SK-N-SH (cell line): ENCODE results near the gene CDH4. TPM values are rescaled to one million over a fixed set of nuclear protein-coding genes. Genes with fewer than 3 reads are reported as not detected.

Experiments used
- CTCF ChIA-PET: fragments of 300-600, 350-600 bp; formaldehyde crosslinking; extraction: SDS; loops from one replicate; lab custom pipeline; 2021; lab: Yijun Ruan, JAX
- POLR2A ChIA-PET: fragments of 350-600 bp; sonication (Branson Sonifier 250); formaldehyde crosslinking; extraction: SDS; loops from one replicate; lab custom pipeline; 2020; ENCODE audit warnings: antibody characterized with exemption, inconsistent platforms; lab: Yijun Ruan, JAX
- DNase-seq: peaks from one replicate; pipeline ENCODE4 v3.0.0; 2012
- H2AFZ ChIP-seq: fragments of 200-600 bp; sonication (generic); 2 replicates; pipeline ENCODE4 v1.8.1; 2016; ENCODE audit warnings: antibody characterized with exemption, mild to moderate bottlenecking, low read depth
- H3F3A ChIP-seq: fragments of 200-600 bp; sonication (generic); replicated peaks from 2 replicates; pipeline ENCODE3; 2016; ENCODE audit warnings: antibody characterized with exemption, mild to moderate bottlenecking; ENCODE audit not compliant: insufficient read depth
- H3K27ac ChIP-seq, 2 experiments: fragments of 200-500 bp in 1 of 2; fragments of 200-600 bp in 1 of 2; sonication (Bioruptor generic) in 1 of 2; sonication (generic), shearing (Covaris generic) in 1 of 2; 2 replicates each; pipeline versions ENCODE4 v1.5.1 to v1.6.1; 2014 to 2016; ENCODE audit warnings: low read depth in 2 of 2, inconsistent platforms in 1 of 2, low read length in 1 of 2, mild to moderate bottlenecking in 1 of 2, mixed read lengths in 1 of 2
- H3K27me3 ChIP-seq: fragments of 200-600 bp; sonication (generic), shearing (Covaris generic); 2 replicates; pipeline ENCODE4 v1.6.1; 2016; ENCODE audit warnings: mixed run types; ENCODE audit not compliant: insufficient read depth
- H3K36me3 ChIP-seq, 2 experiments: fragments of 200-500 bp in 1 of 2; fragments of 200-600 bp in 1 of 2; sonication (Bioruptor generic) in 1 of 2; sonication (generic) in 1 of 2; replicated peaks in 1 of 2; 2 replicates each; pipeline versions ENCODE3 to v1.5.1; 2014 to 2016; ENCODE audit warnings: low read length in 1 of 2, mild to moderate bottlenecking in 1 of 2; ENCODE audit not compliant: insufficient read depth in 2 of 2, control insufficient read depth in 1 of 2
- H3K4me1 ChIP-seq, 2 experiments: fragments of 200-500 bp in 1 of 2; fragments of 200-600 bp in 1 of 2; sonication (Bioruptor generic) in 1 of 2; sonication (generic), shearing (Covaris generic) in 1 of 2; 2 replicates each; pipeline versions ENCODE4 v1.5.1 to v1.6.1; 2014 to 2016; ENCODE audit warnings: low read depth in 1 of 2, low read length in 1 of 2, mixed run types in 1 of 2; ENCODE audit not compliant: insufficient read depth in 2 of 2, control insufficient read depth in 1 of 2
- H3K4me2 ChIP-seq: fragments of 200-600 bp; sonication (generic), shearing (Covaris generic); 2 replicates; pipeline ENCODE4 v1.6.1; 2017; ENCODE audit warnings: mixed run types
- H3K4me3 ChIP-seq, 2 experiments: fragments of 200-500 bp in 1 of 2; fragments of 200-600 bp in 1 of 2; sonication (Bioruptor generic) in 1 of 2; sonication (generic), shearing (Covaris generic) in 1 of 2; 2 replicates each; pipeline versions ENCODE4 v1.5.1 to v1.8.1; 2014 to 2016; ENCODE audit warnings: low read depth in 2 of 2, inconsistent platforms in 1 of 2, low read length in 1 of 2, mild to moderate bottlenecking in 1 of 2, mixed read lengths in 1 of 2, moderate library complexity in 1 of 2
- H3K79me2 ChIP-seq: fragments of 200-600 bp; sonication (generic); 2 replicates; pipeline ENCODE4 v1.8.1; 2017; ENCODE audit warnings: mild to moderate bottlenecking; ENCODE audit not compliant: insufficient read depth
- H3K9ac ChIP-seq: fragments of 200-600 bp; sonication (generic); 2 replicates; pipeline ENCODE4 v1.6.1; 2017; ENCODE audit warnings: mixed run types
- H3K9me2 ChIP-seq: fragments of 200-600 bp; sonication (generic); 2 replicates; pipeline ENCODE4 v1.6.1; 2017; ENCODE audit warnings: mixed run types
- H3K9me3 ChIP-seq: fragments of 200-600 bp; sonication (generic); 2 replicates; pipeline ENCODE4 v1.6.1; 2017; ENCODE audit warnings: mixed run types, mild to moderate bottlenecking, moderate library complexity
- H4K20me1 ChIP-seq: fragments of 200-600 bp; sonication (generic); 2 replicates; pipeline ENCODE4 v1.6.1; 2017; ENCODE audit warnings: mild to moderate bottlenecking, mixed run types; ENCODE audit not compliant: insufficient read depth
- CTCF ChIP-seq: fragments of 200-600 bp; sonication (generic); IDR thresholded peaks from 2 replicates; pipeline ENCODE4 v1.6.1; 2017; ENCODE audit warnings: antibody characterized with exemption, mild to moderate bottlenecking, moderate library complexity
- ELF1 ChIP-seq: IDR thresholded peaks from 2 replicates; pipeline ENCODE4 v1.4.0; 2012
- EP300 ChIP-seq, 2 experiments: IDR thresholded peaks; 2 replicates each; pipeline versions ENCODE4 v1.4.0 to v1.6.1; 2012; ENCODE audit warnings: borderline replicate concordance in 1 of 2, low read depth in 1 of 2, low read length in 1 of 2
- FOSL2 ChIP-seq: IDR thresholded peaks from 2 replicates; pipeline ENCODE4 v1.4.0; 2012; ENCODE audit warnings: low read depth, mild to moderate bottlenecking, moderate library complexity, borderline replicate concordance
- FOXJ3 ChIP-seq: sonication (generic); formaldehyde crosslinking; IDR thresholded peaks from 2 replicates; pipeline ENCODE4 v1.5.1; 2020; ENCODE audit warnings: mild to moderate bottlenecking, missing genetic modification reagents
- FOXM1 ChIP-seq: IDR thresholded peaks from 2 replicates; pipeline ENCODE4 v1.4.0; 2012; ENCODE audit warnings: low read depth, mild to moderate bottlenecking
- GATA2 ChIP-seq: sonication (generic); formaldehyde crosslinking; IDR thresholded peaks from 2 replicates; pipeline ENCODE4 v1.5.0; 2020; ENCODE audit warnings: mild to moderate bottlenecking, missing genetic modification reagents
- IRF3 ChIP-seq: fragments of 150-350 bp; IDR thresholded peaks from 2 replicates; pipeline ENCODE4 v1.6.1; 2016; ENCODE audit warnings: mild to moderate bottlenecking, low read depth, low read length
- JUND ChIP-seq: IDR thresholded peaks from 2 replicates; pipeline ENCODE4 v1.4.0; 2012
- MEF2A ChIP-seq: IDR thresholded peaks from 2 replicates; pipeline ENCODE4 v1.4.0; 2012; ENCODE audit warnings: low read depth, borderline replicate concordance
- MXI1 ChIP-seq: IDR thresholded peaks from 2 replicates; pipeline ENCODE4 v1.6.1; 2012; ENCODE audit warnings: mild to moderate bottlenecking, low read depth, low read length, improper control_type of control experiment
- NRF1 ChIP-seq: IDR thresholded peaks from 2 replicates; pipeline ENCODE4 v1.6.1; 2012; ENCODE audit warnings: low read depth, mild to moderate bottlenecking, low read length
- RAD21 ChIP-seq: IDR thresholded peaks from 2 replicates; pipeline ENCODE4 v1.6.1; 2012; ENCODE audit warnings: mild to moderate bottlenecking, low read length
- RFX5 ChIP-seq: IDR thresholded peaks from 2 replicates; pipeline ENCODE4 v1.6.1; 2012; ENCODE audit warnings: mild to moderate bottlenecking, improper control_type of control experiment, low read length
- SIN3A ChIP-seq: IDR thresholded peaks from 2 replicates; pipeline ENCODE4 v1.6.1; 2012; ENCODE audit warnings: low read depth, mild to moderate bottlenecking, low read length, moderate library complexity, borderline replicate concordance
- SMC3 ChIP-seq: IDR thresholded peaks from 2 replicates; pipeline ENCODE4 v1.6.1; 2012; ENCODE audit warnings: low read depth, low read length, improper control_type of control experiment
- TAF1 ChIP-seq: IDR thresholded peaks from 2 replicates; pipeline ENCODE4 v1.6.1; 2012; ENCODE audit warnings: low read depth, mild to moderate bottlenecking, low read length, moderate library complexity, borderline replicate concordance
- WGBS: methylation state at CpG from one replicate; pipeline ENCODE4 v1.1.6; 2017; ENCODE audit warnings: low lambda C conversion rate; 5-methylcytosine and 5-hydroxymethylcytosine counted together
- polyA plus RNA-seq, 3 experiments: library from polyadenylated mRNA; depleted of rRNA; stranded (reverse); fragments of >200 nt; gene quantifications; 2 replicates each; pipeline ENCODE4 v1.2.3, GENCODE V29; 2012

CDH4 gene
- polyA plus RNA-seq, 1 of the 3 experiments (the other 2 are of a cell fraction) = not detected

GRCh38 chr20:61737346-61737745 is 485.3 kb downstream of the CDH4 start:
- no peaks in the 10 kb centered on the region for H3K27me3 ChIP-seq
- no peaks in the 10 kb centered on the region for H3K9me3 ChIP-seq
- H3K9me2 ChIP-seq = no peaks in the 10 kb centered on the region
- ChIA-PET POLR2A (no interaction called here), CTCF (interaction anchor here (0.6 kb wide), 1 partner anchor 1471 kb away, joined by 3 read pairs; no protein-coding TSS in a partner anchor)
- H3F3A ChIP-seq = no peaks in the 10 kb centered on the region
- no peaks in the 10 kb centered on the region for H4K20me1 ChIP-seq
- no peak overlapping the region for H3K27ac ChIP-seq
- 40% methylated on average over 2 of the region's 8 CpGs for WGBS
- H2AFZ ChIP-seq = no peak overlapping the region
- TF ChIP-seq FOSL2 (no peak), EP300 (IDR thresholded peaks at IDR 0.05; ENCODE audit: borderline replicate concordance in 1 of 2, low read depth in 1 of 2, low read length in 1 of 2) (no peak), RFX5 (no peak), ELF1 (no peak), RAD21 (no peak), JUND (no peak), IRF3 (no peak), CTCF (no peak), SMC3 (no peak), FOXM1 (no peak)
- DNase-seq = no peak
- no peak overlapping the region for H3K4me2 ChIP-seq
- H3K9ac ChIP-seq = no peak overlapping the region
- no peaks in the 10 kb centered on the region for H3K4me1 ChIP-seq
- H3K4me3 ChIP-seq = no peak overlapping the region
- no peaks in the 10 kb centered on the region for H3K79me2 ChIP-seq
- H3K36me3 ChIP-seq = no peaks in the 10 kb centered on the region

DNA sequence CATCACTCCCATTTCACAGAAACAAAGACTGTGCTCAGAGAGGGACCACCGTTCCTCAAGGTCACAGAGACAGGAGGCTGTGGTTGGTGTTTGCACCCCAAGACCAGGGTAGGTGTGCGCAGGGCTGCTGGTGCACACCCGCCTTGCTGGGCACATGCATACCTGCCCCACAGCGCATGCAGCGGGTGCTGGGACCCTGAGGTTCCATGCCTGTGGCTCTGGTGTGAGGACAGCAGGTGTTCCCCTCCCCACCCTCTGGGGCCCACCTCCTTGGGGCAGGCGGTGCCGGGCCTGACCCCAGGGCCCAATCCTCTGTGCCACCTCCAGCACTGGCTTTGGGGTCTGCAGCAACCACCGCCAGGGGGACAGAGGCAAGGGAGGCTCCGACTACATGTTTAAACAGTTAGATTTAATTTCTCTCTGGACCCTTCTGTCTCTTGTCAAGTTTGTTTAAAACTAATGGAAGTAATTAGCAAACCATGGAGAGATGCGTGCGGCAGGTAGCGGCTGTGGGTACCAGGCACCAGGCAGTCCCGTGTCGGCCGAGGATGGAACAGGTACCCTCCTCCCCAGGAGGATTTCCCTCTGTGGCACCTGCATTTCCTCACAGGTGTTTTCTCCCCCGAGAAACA is 485.9 kb downstream of the CDH4 start:
- no peaks in the 10 kb centered on the region for H3K4me1 ChIP-seq
- TF ChIP-seq ELF1 (no peak), JUND (no peak), SIN3A (no peak), SMC3 (no peak), GATA2 (no peak), MEF2A (no peak), TAF1 (no peak), FOXJ3 (no peak), MXI1 (no peak), NRF1 (no peak)
- TF ChIP-seq, all 33 proteins: peak for 0
- CTCF ChIA-PET = interaction anchor here (0.6 kb wide), 1 partner anchor 1471 kb away, joined by 3 read pairs; no protein-coding TSS in a partner anchor
- no peaks in the 10 kb centered on the region for H3K79me2 ChIP-seq
- H3K9me3 ChIP-seq = no peaks in the 10 kb centered on the region
- H3K27ac ChIP-seq = no peak overlapping the region
- DNase-seq = no peak
- no peak overlapping the region for H3K4me2 ChIP-seq
- no peaks in the 10 kb centered on the region for H3F3A ChIP-seq
- no peak overlapping the region for H3K4me3 ChIP-seq
- WGBS = 75% methylated on average over 9 of the region's 16 CpGs
- no peak overlapping the region for H3K9ac ChIP-seq
- H4K20me1 ChIP-seq = no peaks in the 10 kb centered on the region
- no peaks in the 10 kb centered on the region for H3K9me2 ChIP-seq
- no peaks in the 10 kb centered on the region for H3K36me3 ChIP-seq
- no peak overlapping the region for H2AFZ ChIP-seq
- POLR2A ChIA-PET = no interaction called here
- no peaks in the 10 kb centered on the region for H3K27me3 ChIP-seq
